GM23248 (cell line): Measurements from ENCODE around the gene ZNF574. TPM values are rescaled to one million over a fixed set of nuclear protein-coding genes. Genes with fewer than 3 reads are reported as not detected.

Experiments used
- DNase-seq: peaks from one replicate; pipeline ENCODE4 v3.0.0-alpha.2; 2015
- H2AFZ ChIP-seq: fragments of 200-600 bp; sonication (generic); 2 replicates; pipeline ENCODE4 v1.6.1; 2016; ENCODE audit warnings: antibody characterized with exemption
- H3F3A ChIP-seq: fragments of 200-600 bp; sonication (generic); 2 replicates; pipeline ENCODE4 v1.6.1; 2016; ENCODE audit warnings: mild to moderate bottlenecking, antibody characterized with exemption, mixed run types; ENCODE audit not compliant: insufficient read depth
- H3K27ac ChIP-seq: fragments of 200-600 bp; sonication (generic); 2 replicates; pipeline ENCODE4 v1.5.1; 2016; ENCODE audit warnings: mild to moderate bottlenecking
- H3K27me3 ChIP-seq: fragments of 200-600 bp; sonication (generic); replicated peaks from 2 replicates; pipeline ENCODE4 v1.6.1; 2016; ENCODE audit warnings: mild to moderate bottlenecking; ENCODE audit not compliant: insufficient read depth
- H3K36me3 ChIP-seq: fragments of 200-600 bp; sonication (generic); 2 replicates; pipeline ENCODE4 v1.6.1; 2016; ENCODE audit warnings: low read depth, mild to moderate bottlenecking
- H3K4me1 ChIP-seq: fragments of 200-600 bp; sonication (generic); 2 replicates; pipeline ENCODE4 v1.6.1; 2016; ENCODE audit warnings: mild to moderate bottlenecking; ENCODE audit not compliant: insufficient read depth
- H3K4me2 ChIP-seq: fragments of 200-600 bp; sonication (generic); one replicate; pipeline ENCODE4 v1.6.1; 2016; ENCODE audit warnings: mild to moderate bottlenecking; ENCODE audit not compliant: unreplicated experiment
- H3K4me3 ChIP-seq: fragments of 200-600 bp; sonication (generic); 2 replicates; pipeline ENCODE4 v1.5.1; 2016; ENCODE audit warnings: mild to moderate bottlenecking
- H3K79me2 ChIP-seq: fragments of 200-600 bp; sonication (generic); 2 replicates; pipeline ENCODE4 v1.6.1; 2016; ENCODE audit warnings: mild to moderate bottlenecking; ENCODE audit not compliant: insufficient read depth
- H3K9ac ChIP-seq: fragments of 200-600 bp; sonication (generic); 2 replicates; pipeline ENCODE4 v1.6.1; 2016; ENCODE audit warnings: mild to moderate bottlenecking
- H3K9me2 ChIP-seq: fragments of 200-600 bp; sonication (generic); 2 replicates; pipeline ENCODE4 v1.6.1; 2016; ENCODE audit warnings: mixed run types, mild to moderate bottlenecking, moderate library complexity; ENCODE audit not compliant: insufficient read depth
- H3K9me3 ChIP-seq: fragments of 200-600 bp; sonication (generic); one replicate; pipeline ENCODE4 v1.6.1; 2017; ENCODE audit warnings: low read depth
- H4K20me1 ChIP-seq: fragments of 200-600 bp; sonication (generic); 2 replicates; pipeline ENCODE4 v1.6.0; 2016; ENCODE audit not compliant: insufficient read depth
- EZH2 ChIP-seq: fragments of 200-600 bp; sonication (generic); IDR thresholded peaks from 2 replicates; pipeline ENCODE4 v1.6.1; 2018; ENCODE audit warnings: antibody characterized with exemption, mild to moderate bottlenecking; ENCODE audit not compliant: insufficient read depth, poor library complexity, severe bottlenecking
- EZH2phosphoT487 ChIP-seq: fragments of 200-600 bp; sonication (generic); IDR thresholded peaks from 2 replicates; pipeline ENCODE4 v1.6.1; 2018; ENCODE audit warnings: antibody characterized with exemption, moderate library complexity, mild to moderate bottlenecking, low read depth; ENCODE audit not compliant: insufficient read depth
- WGBS, 2 experiments: methylation state at CpG; one replicate each; pipeline ENCODE4 v1.1.6; 2015 to 2017; ENCODE audit warnings: low lambda C conversion rate in 2 of 2, low coverage in 1 of 2; ENCODE audit errors: missing lambda C conversion rate in 2 of 2; 5-methylcytosine and 5-hydroxymethylcytosine counted together
- in situ Hi-C: fragments of 300-500 bp; cut with MboI; formaldehyde crosslinking; loops from 2 replicates; pipeline ENCODE4 v1.15.0; 2020
- polyA plus RNA-seq: library from polyadenylated mRNA; unstranded; fragments of >200 nt; fragmentation: Nextera tagmentation; extraction: Ambion mirVana; gene quantifications from 2 replicates; pipeline ENCODE4 v1.2.1, GENCODE V29; 2016
- total RNA-seq: library from RNA; depleted of rRNA; stranded (reverse); fragments of >200 nt; shearing (Covaris generic); gene quantifications from 2 replicates; pipeline ENCODE4 v1.2.3, GENCODE V29; 2014; rRNA removed

Gene ZNF574
- total and polyA plus RNA-seq, 2 experiments from 2014 or later: 14.8 to 19.5 TPM

- no peaks in the 10 kb centered on the region for H3K9me2 ChIP-seq
- no peaks in the 10 kb centered on the region for H3K36me3 ChIP-seq
- peaks cover 36% of the 10 kb centered on the region for H3K4me1 ChIP-seq
- H3F3A ChIP-seq: peaks cover 12% of the 10 kb centered on the region
- H4K20me1 ChIP-seq: no peaks in the 10 kb centered on the region
- no peaks in the 10 kb centered on the region for H3K27me3 ChIP-seq
- H3K79me2 ChIP-seq: no peaks in the 10 kb centered on the region
- H3K9me3 ChIP-seq: no peaks in the 10 kb centered on the region
- DNase-seq: no peak
- 88 to 90% methylated on average over 5 of the region's 5 CpGs for WGBS, 2 experiments
- no peak overlapping the region for H2AFZ ChIP-seq
- TF ChIP-seq EZH2: no peak
- no peak for TF ChIP-seq EZH2phosphoT487
- no peak overlapping the region for H3K4me3 ChIP-seq
- no peak overlapping the region for H3K9ac ChIP-seq
- no peak overlapping the region for H3K4me2 ChIP-seq
- H3K27ac ChIP-seq: no peak overlapping the region
- in situ Hi-C loops: no loop called here
Measured at GRCh38 chr19:42126574-42126973, 50.6 kb downstream of the ZNF574 start.

- Histone ChIP-seq H3K4me3 (peak overlapping the region; percentile 40), H3K4me2 (peak overlapping the region; percentile 80), H3K27ac (peak overlapping the region; percentile 47), H3K9ac (0 out of 2 replicates have a peak overlapping the region, but pooled peaks have one; percentile 38), H3F3A (peaks cover 12% of the 10 kb centered on the region), H3K9me3 (no peaks in the 10 kb centered on the region), H3K9me2 (no peaks in the 10 kb centered on the region), H3K27me3 (no peaks in the 10 kb centered on the region), H3K4me1 (peaks cover 33% of the 10 kb centered on the region), H2AFZ (no peak overlapping the region), H3K79me2 (peaks cover 4% of the 10 kb centered on the region; the same call in 1 of the 2 replicates), H4K20me1 (no peaks in the 10 kb centered on the region), H3K36me3 (no peaks in the 10 kb centered on the region)
- in situ Hi-C loops: no loop called here
- TF ChIP-seq EZH2phosphoT487 (no peak), EZH2 (no peak)
- WGBS, 2 experiments: 15 to 16% methylated on average over 16 to 20 of the region's 20 CpGs
- peak; percentile 81 for DNase-seq
Measured at GRCh38 chr19:42129399-42130253, 53.7 kb downstream of the ZNF574 start.

- Histone ChIP-seq H2AFZ (no peak overlapping the region), H3K9me2 (no peaks in the 10 kb centered on the region), H3K4me2 (peak overlapping the region; percentile 80), H3K27ac (no peak overlapping the region), H3K9me3 (no peaks in the 10 kb centered on the region), H4K20me1 (no peaks in the 10 kb centered on the region), H3K36me3 (no peaks in the 10 kb centered on the region), H3K9ac (no peak overlapping the region), H3K4me3 (0 out of 2 replicates have a peak overlapping the region, but pooled peaks have one; percentile 9), H3K27me3 (no peaks in the 10 kb centered on the region), H3K4me1 (peaks cover 33% of the 10 kb centered on the region), H3F3A (peaks cover 12% of the 10 kb centered on the region), H3K79me2 (peaks cover 4% of the 10 kb centered on the region; the same call in 1 of the 2 replicates)
- no peak for DNase-seq
- in situ Hi-C loops: no loop called here
- TF ChIP-seq EZH2phosphoT487: no peak
- TF ChIP-seq EZH2: no peak
Measured at GRCh38 chr19:42130254-42130573, 54.2 kb downstream of the ZNF574 start.

Other genes starting within 250 kb of the ZNF574 start
- not detected in 2 replicates for gene LYPD4, start 231.5 kb upstream of the ZNF574 start, total RNA-seq
- gene LYPD4, start 231.5 kb upstream of the ZNF574 start, polyA plus RNA-seq: not detected in 2 replicates
- gene DMRTC2, start 231.1 kb upstream of the ZNF574 start, total RNA-seq: not detected in 2 replicates
- gene DMRTC2, start 231.1 kb upstream of the ZNF574 start, polyA plus RNA-seq: not detected in 2 replicates
- gene RPS19, start 215.9 kb upstream of the ZNF574 start, total RNA-seq: 296 and 881 TPM in 2 replicates
- 2,308 and 2,316 TPM in 2 replicates for gene RPS19, start 215.9 kb upstream of the ZNF574 start, polyA plus RNA-seq
- gene CD79A, start 198.9 kb upstream of the ZNF574 start, total RNA-seq: not detected in 2 replicates
- gene CD79A, start 198.9 kb upstream of the ZNF574 start, polyA plus RNA-seq: 0.49 TPM in 1 of 2 replicates, not detected in the other
- gene ARHGEF1, start 193.0 kb upstream of the ZNF574 start, total RNA-seq: 44.6 and 46.2 TPM in 2 replicates
- 44.3 and 49.6 TPM in 2 replicates for gene ARHGEF1, start 193.0 kb upstream of the ZNF574 start, polyA plus RNA-seq
- not detected in 2 replicates for gene ERFL, start 147.7 kb upstream of the ZNF574 start, total RNA-seq
- gene ERFL, start 147.7 kb upstream of the ZNF574 start, polyA plus RNA-seq: not detected in 2 replicates
- 294 and 405 TPM in 2 replicates for gene RABAC1, start 116.8 kb upstream of the ZNF574 start, total RNA-seq
- 470 and 473 TPM in 2 replicates for gene RABAC1, start 116.8 kb upstream of the ZNF574 start, polyA plus RNA-seq
- 0.11 and 0.63 TPM in 2 replicates for gene ATP1A3, start 81.9 kb upstream of the ZNF574 start, total RNA-seq
- 0.34 and 0.36 TPM in 2 replicates for gene ATP1A3, start 81.9 kb upstream of the ZNF574 start, polyA plus RNA-seq
- gene GRIK5, start 6.0 kb upstream of the ZNF574 start, total RNA-seq: not detected in 2 replicates
- gene GRIK5, start 6.0 kb upstream of the ZNF574 start, polyA plus RNA-seq: not detected in 2 replicates
- gene POU2F2, start 56.3 kb downstream of the ZNF574 start, total RNA-seq: 0.38 and 1.5 TPM in 2 replicates
- gene POU2F2, start 56.3 kb downstream of the ZNF574 start, polyA plus RNA-seq: 3.0 and 4.6 TPM in 2 replicates
- gene DEDD2, start 141.5 kb downstream of the ZNF574 start, total RNA-seq: 27.8 and 34.7 TPM in 2 replicates
- 21.1 and 22.5 TPM in 2 replicates for gene DEDD2, start 141.5 kb downstream of the ZNF574 start, polyA plus RNA-seq
- gene ZNF526, start 144.1 kb downstream of the ZNF574 start, total RNA-seq: 7.8 and 8.7 TPM in 2 replicates
- 10.2 and 10.5 TPM in 2 replicates for gene ZNF526, start 144.1 kb downstream of the ZNF574 start, polyA plus RNA-seq
- 23.1 and 33.4 TPM in 2 replicates for gene GSK3A, start 166.4 kb downstream of the ZNF574 start, total RNA-seq
- gene GSK3A, start 166.4 kb downstream of the ZNF574 start, polyA plus RNA-seq: 13.0 and 13.1 TPM in 2 replicates
- 29.6 and 31.9 TPM in 2 replicates for gene ERF, start 179.0 kb downstream of the ZNF574 start, total RNA-seq
- 21.2 and 24.7 TPM in 2 replicates for gene ERF, start 179.0 kb downstream of the ZNF574 start, polyA plus RNA-seq
- 17.5 and 22.3 TPM in 2 replicates for gene CIC, start 193.1 kb downstream of the ZNF574 start, total RNA-seq
- 7.8 and 8.3 TPM in 2 replicates for gene CIC, start 193.1 kb downstream of the ZNF574 start, polyA plus RNA-seq
- 1.1 TPM in 1 of 2 replicates, not detected in the other for gene PRR19, start 226.0 kb downstream of the ZNF574 start, total RNA-seq
- 0.84 and 1.1 TPM in 2 replicates for gene PRR19, start 226.0 kb downstream of the ZNF574 start, polyA plus RNA-seq
- 22.5 and 26.0 TPM in 2 replicates for gene PAFAH1B3, start 226.5 kb downstream of the ZNF574 start, total RNA-seq
- 19.4 and 22.1 TPM in 2 replicates for gene PAFAH1B3, start 226.5 kb downstream of the ZNF574 start, polyA plus RNA-seq
- gene TMEM145, start 237.1 kb downstream of the ZNF574 start, total RNA-seq: not detected in 2 replicates
- not detected in 2 replicates for gene TMEM145, start 237.1 kb downstream of the ZNF574 start, polyA plus RNA-seq
- gene MEGF8, start 249.5 kb downstream of the ZNF574 start, total RNA-seq: 26.6 and 28.5 TPM in 2 replicates
- gene MEGF8, start 249.5 kb downstream of the ZNF574 start, polyA plus RNA-seq: 5.4 and 5.5 TPM in 2 replicates